HG02852 (cell line): ENCODE data around the gene ANKLE2.

Experiments
- ATAC-seq: cut with Tn5 transposase; IDR thresholded peaks from one replicate; pipeline ENCODE4 v1.9.1; 2021; ENCODE audit warnings: mild to moderate bottlenecking, moderate library complexity; ENCODE audit not compliant: unreplicated experiment

ANKLE2 gene

DNA sequence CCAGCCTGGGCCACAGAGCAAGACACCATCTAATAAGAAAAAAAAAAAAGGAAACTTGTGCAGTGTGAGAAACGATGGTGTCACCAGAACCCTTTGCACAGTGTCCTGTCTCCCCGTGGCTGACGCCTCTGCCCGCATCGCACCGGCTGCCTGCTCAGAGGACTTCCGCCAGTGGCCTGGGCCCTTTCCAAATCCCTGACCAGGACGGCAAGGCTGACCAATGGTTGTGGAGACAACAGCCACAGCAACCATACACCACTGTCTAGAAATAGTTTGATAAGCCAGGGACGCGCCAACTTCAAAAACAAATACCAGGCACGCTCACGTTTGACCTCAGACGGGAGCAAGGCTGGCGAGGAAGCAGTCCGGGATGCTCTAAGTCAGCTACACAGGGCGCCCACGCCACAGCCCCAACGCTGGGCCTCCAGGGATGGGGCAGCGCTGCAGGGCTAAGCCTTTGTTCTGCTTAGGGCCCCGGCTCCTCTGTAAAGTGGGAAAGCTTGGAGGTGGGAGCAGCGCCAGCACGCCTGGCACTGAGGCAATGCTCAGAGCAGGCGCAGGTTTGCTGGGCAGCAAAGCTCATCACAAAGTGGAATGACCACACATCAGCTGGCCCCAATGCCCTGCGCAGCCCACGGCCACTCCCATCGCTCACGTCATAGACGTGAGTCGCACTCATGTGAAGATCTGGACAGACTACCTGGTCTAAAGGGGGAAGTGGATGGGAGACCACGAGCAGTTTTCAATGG lies 38.4 kb downstream of the ANKLE2 start:
- ATAC-seq, result no peak

GRCh38 chr12:132720606-132721345 lies 40.9 kb downstream of the ANKLE2 start:
- ATAC-seq, result no peak

DNA sequence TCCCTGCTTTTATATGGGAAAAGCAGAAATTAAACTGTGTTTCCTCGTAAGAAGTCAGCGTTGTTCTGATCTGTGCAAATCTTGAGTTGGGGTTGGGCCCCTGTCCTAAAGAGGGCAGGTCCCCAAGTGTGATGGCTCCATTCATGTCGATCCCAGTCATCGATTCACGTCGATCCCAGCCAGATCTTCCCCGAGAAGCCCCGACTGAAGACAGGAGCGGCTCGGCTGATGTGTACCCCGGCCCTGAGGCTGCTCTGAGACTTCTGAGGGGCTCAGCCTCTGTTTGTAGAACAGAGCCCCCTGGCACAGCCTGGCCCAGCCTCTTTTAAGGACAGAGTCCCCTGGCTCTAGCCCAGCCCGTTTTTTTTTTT lies 41.7 kb downstream of the ANKLE2 start:
- no peak for ATAC-seq

DNA sequence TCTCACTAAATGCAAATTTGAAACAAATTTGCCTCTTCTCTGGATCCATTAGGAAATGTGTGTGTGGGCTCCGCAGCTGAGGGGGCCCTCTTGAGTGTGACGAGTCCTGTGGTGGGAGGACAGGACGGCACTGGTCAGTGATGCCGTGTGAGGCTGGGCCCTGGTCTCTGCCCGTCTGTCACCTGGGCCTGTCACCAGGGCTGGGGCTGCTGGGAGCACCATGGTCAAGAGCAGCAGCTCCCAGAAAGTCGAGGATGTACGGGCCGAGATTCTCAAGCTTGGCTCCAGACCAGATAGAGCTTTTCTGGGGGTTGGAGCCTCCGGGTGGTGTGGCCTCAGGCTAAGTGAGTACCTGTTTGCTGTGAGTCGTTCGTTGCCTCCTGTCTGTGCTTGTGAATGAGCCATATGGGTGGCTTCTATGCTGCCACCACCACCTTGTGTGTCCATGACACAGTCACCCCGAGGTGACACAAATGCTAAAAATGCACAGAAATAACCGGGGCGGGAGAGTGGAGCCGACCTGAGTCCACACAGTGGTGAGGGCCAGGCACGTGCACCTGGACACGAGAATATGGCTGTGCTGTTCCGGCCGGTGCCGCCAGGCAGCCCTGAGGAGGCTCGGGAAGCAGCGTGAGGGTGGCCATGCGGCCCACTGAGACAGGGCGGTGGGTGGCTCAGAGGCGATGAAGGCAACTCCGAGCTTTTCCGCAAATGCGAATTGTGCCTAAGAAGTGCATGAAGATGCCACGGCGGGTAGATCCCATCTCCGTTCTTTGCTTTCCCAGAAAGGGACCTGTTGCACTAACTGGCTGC lies 42.3 kb downstream of the ANKLE2 start:
- no peak for ATAC-seq

GRCh38 chr12:132718644-132719043 lies 43.0 kb downstream of the ANKLE2 start:
- no peak for ATAC-seq

- no peak for ATAC-seq
Measured at GRCh38 chr12:132717531-132718387, 43.9 kb downstream of the ANKLE2 start.

DNA sequence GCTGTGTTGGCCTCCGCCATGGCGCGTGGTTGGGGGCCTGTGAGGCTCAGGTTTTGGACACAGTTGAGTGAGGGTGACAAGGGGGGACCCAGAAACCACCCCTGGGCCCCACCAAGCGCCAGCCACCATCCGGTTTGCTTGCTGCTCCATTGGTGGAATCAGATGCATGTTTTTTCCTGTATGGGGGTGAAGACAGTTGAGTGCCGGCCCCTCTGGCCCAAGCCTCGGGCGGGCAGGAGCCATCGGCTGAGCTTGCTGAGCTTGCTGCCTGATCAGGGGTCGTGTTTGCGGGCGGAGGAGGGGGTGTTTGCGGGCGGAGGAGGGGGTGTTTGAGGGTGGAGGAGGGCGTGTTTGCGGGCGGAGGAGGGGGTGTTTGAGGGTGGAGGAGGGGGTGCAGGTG lies 44.6 kb downstream of the ANKLE2 start:
- ATAC-seq, result no peak

DNA sequence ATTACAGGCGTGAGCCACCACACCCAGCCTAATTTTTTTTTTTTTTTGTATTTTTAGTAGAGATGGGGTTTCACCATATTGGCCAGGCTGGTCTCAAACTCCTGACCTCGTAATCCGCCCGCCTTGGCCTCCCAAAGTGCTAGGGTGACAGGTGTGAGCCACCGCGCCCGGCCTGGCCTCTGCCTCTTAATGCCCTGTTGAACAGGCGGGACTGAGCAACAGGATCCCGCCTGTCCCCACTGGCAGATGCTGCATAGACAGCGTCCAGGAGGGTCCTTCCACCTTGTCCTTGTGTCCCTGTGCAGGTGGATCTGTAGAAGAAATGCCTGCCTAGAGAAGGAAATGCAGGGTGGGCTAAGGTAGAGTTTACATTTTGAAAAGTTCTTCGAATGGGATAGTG lies 45.3 kb downstream of the ANKLE2 start:
- no peak for ATAC-seq

- ATAC-seq, result no peak
Measured at GRCh38 chr12:132715874-132716273, 45.8 kb downstream of the ANKLE2 start.

- no peak for ATAC-seq
Measured at GRCh38 chr12:132713123-132713522, 48.5 kb downstream of the ANKLE2 start.

DNA sequence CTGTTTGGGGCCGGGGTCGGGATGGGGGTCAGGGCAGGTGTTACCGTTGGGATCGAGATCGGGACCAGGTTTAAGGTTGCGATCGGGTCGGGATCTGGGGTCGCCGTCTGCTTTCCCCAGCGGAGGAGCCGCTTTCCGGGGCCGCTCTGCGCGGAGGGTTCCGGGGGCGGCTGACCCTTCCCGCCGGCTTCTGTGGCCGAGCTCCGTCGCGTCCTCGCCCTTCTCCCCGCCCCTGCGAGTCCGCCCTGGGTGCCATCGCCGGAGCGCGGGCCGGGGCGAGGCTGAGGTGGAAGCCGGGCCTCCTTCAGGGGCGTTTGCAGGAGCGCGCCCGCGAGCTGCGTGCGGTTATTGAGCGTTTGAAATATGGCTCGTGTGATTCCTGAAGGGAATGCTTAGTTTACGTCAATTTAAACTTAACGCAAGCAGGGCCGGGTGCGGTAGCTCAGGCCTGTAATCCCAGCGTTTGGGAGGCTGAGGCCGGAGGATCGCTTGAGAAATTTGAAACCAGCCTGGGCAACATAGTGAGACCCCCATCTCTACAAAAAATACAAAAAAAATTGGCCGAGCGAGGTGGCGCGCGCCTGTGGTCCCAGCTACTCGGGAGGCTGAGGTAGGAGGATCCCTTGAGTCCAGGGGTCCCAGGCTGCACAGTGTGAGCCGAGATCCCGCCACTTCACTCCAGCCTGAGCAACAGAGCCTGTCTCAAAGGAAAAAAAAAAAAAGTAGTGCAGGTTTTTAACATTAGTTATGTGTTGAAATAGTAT lies 50.4 kb downstream of the ANKLE2 start:
- ATAC-seq, result peak; percentile 18

- ATAC-seq, result peak; percentile 80
Measured at GRCh38 chr12:132710405-132711079, 51.1 kb downstream of the ANKLE2 start, which contains the start of gene PGAM5. Gene PGAM5, plus strand, starts transcription at chr12:132710842. Its CDS starts 35 bp downstream, at chr12:132710877.

GRCh38 chr12:132710043-132710404 lies 51.6 kb downstream of the ANKLE2 start:
- ATAC-seq, result peak; percentile 35

DNA sequence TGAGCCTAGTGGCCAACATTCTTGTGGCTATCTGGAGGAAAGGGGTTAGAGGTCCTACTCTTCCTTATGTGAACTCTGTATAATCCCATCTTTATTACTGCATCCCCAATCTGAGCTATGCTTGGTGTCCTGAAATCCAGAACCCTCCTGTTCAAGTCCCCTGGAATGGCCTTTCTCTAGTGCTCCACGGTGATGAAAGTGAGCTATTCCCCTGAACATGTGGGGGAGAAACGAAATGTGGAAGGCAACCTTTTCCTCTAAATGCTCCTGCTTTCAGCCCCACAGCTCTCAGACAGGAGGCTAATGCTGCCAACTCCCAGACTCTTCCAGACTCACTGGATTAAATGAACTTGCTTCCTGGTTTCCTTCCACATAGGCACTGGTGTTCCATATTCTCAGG lies 53.5 kb downstream of the ANKLE2 start:
- no peak for ATAC-seq

DNA sequence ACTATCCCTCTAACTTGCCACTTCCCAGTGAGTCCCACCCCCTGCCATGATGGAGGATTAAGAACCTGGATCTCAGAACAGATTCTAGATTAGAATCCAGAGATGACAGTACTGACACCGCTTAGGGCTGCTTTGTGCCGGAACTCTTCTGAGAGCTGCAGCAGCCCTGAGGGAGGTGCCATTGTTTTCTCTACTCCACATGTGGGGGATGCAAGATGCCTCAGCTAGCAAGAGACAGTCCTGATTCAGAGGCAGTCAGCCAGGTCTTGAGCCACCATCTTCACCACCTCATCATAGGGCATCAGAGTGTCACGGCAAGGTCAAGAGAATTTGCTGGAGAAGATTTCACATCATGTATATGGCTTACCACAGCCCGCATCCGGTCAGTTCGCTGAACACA lies 54.4 kb downstream of the ANKLE2 start:
- ATAC-seq, result no peak

DNA sequence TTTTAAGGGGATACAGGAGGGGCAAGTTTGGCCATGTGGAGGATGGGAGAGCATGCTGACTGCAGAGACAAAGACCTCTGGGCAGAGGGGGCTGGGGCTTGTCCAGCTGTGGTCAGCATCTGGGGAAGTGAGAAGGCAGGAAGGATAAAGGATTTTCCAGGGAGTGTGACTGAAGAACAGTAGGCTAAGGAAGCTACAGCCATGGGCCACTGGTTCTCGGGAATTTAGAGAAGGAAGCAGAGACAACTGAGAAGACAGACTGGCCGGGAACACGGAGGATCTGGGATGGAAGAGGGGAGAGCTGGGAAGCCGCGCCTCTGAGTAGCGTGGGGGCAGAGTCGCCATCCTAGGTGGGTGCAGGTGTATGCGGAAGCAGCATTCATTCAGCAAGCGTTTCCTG lies 58.0 kb downstream of the ANKLE2 start:
- no peak for ATAC-seq

DNA sequence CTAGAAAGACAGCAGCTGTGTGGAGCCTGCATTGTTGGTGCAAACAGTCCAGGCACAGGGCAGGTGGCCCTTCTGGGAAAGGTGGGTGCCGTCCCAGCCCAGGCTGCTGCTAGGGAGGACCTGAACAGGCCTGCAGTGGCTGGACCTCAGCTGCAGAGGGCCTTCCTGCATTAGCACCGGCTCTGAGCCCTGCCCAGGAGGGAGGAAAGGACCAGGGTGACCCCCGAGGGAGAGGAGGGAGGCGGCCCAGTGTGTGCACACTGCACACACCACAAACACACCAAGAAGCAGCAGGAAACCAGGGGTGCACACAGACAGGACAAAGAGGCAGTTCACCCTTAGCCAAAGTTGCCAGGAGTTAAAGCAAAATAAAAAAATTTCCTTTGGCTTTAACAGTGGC lies 59.0 kb downstream of the ANKLE2 start:
- no peak for ATAC-seq

DNA sequence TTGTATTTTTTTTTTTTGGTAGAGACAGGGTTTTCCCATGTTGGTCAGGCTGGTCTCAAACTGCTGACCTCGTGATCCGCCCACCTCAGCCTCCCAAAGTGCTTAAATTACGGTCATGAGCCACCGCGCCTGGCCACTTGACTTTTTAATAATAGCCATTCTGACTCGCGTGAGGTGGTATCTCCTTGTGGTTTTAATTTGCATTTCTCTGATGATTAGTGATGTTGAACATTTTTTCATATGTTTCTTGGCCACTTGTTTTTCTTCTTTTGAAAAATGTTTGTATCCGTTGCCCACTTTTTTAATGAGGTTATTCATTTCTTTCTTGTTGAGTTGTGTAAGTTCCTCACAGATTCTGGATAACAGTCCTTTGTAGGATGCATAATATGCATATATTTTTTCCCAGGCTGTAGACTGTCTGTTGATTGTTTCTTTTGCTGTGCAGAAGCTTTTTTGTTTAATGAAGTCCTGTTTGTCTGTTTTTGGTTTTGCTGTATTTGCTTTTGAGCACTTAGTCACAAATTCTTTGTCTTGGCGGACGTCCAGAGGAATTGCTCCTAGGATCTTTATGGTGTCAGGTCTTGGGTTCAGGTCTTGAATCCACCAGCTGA lies 61.3 kb downstream of the ANKLE2 start:
- peak; percentile 51 for ATAC-seq

DNA sequence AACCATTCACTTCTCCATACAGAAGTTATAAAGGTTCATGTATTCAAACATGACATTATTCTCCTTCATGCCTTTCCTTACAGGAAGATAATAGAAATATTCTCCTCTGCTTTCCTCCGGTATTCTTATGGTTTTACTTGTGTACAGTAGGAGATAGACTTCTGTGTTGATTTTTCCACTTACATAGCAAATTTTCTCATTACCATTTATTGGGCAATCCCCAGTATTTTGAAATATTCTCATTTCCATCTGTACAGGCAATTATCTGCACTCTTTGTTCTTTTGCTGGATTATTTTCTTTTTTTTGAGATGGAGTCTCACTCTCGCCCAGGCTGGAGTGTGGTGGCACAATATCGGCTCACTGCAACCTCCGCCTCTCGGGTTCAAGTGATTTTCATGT lies 63.3 kb downstream of the ANKLE2 start:
- no peak for ATAC-seq
